HG03280 (cell line): ENCODE measurements around the gene ZNRD2.
A peak's percentile ranks its signal among the peaks of the same experiment; 100 is the strongest.

Experiments
- ATAC-seq: cut with Tn5 transposase; IDR thresholded peaks from one replicate; pipeline ENCODE4 v1.9.1; 2021; ENCODE audit warnings: mild to moderate bottlenecking, moderate library complexity; ENCODE audit not compliant: unreplicated experiment

The ZNRD2 gene

DNA sequence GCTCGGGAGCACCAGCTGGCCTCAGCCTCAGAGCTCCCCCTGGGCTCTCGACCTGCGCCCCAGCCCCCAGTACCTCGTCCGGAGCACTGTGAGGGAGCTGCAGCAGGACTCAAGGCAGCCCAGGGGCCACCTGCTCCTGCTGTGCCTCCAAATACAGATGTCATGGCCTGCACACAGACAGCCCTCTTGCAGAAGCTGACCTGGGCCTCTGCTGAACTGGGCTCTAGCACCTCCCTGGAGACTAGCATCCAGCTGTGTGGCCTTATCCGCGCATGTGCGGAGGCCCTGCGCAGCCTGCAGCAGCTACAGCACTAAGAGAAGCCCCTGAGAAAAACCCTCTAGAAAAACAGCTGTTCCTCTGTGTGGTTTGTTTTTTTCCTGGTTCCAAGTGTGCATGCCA is 1.1 kb downstream of the ZNRD2 start:
- no peak for ATAC-seq

DNA sequence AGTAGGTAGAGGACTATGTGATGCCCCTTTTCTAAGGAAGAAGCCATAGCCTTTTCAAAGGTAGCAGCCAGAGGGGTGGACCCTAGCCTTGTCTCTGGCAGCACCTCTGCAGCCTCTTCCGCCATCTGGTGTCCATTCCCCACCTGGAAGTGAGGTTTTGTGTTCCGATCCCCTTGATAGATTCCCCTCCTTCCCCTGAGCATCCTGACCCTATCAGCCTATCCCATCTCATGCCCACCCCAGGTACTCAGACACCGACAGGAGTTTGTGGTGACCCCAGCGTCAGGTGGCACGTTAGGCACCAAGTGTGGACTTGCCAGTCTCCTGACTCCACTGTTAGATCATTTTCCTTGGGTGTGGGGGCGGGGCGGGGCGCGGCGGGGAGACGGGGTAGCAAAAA is 1.7 kb downstream of the ZNRD2 start:
- no peak for ATAC-seq

- no peak for ATAC-seq
Measured at GRCh38 chr11:65572356-65573051, 2.2 kb downstream of the ZNRD2 start, which contains the start of gene FAM89B. FAM89B (plus strand) TSS chr11:65572538; CDS start chr11:65572670, 132 bp downstream.

- no peak for ATAC-seq
Measured at GRCh38 chr11:65573391-65574079, 3.3 kb downstream of the ZNRD2 start.

GRCh38 chr11:65574109-65574810 is 4.0 kb downstream of the ZNRD2 start:
- ATAC-seq = peak; percentile 34

DNA sequence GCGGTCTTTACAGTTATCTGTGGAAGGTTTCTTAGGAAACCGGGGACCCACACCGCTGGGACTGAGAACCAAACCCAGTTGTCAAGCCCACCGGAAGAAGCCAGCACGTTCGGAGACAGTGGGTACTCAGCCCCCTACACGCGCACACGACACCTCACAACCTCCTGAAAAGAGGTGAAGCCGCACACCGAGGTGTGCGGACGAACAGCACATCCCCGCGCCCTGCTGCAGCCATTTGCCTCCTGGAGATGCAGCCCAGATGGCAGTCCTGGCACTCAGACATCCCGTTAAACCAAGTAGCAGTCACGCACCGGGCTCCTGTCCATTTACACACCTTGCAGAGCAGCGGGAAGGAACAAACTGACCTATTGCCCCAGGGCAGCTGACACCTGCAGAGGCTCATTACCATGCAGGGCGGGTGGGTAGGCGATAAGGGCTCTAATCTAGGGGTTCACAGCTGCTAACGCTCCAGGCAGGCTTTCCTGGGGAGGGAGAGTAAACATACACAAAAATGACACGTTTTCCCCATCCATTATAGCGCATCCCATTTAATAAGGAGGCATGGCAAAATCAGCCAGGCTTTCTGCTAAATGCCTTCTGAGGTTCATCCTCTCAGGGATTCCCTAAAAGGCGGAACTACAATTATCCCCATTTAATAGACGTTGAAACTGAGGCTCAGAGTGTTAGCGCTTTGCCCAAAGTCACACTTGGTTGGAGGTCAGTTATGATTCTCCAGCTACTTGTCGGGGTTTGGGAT is 4.7 kb downstream of the ZNRD2 start:
- no peak for ATAC-seq

- peak; percentile 26 for ATAC-seq
Measured at GRCh38 chr11:65575568-65576231, 5.4 kb downstream of the ZNRD2 start, which contains the start of gene EHBP1L1. EHBP1L1 (plus strand) TSS chr11:65576053; CDS start chr11:65576303, 250 bp downstream.

DNA sequence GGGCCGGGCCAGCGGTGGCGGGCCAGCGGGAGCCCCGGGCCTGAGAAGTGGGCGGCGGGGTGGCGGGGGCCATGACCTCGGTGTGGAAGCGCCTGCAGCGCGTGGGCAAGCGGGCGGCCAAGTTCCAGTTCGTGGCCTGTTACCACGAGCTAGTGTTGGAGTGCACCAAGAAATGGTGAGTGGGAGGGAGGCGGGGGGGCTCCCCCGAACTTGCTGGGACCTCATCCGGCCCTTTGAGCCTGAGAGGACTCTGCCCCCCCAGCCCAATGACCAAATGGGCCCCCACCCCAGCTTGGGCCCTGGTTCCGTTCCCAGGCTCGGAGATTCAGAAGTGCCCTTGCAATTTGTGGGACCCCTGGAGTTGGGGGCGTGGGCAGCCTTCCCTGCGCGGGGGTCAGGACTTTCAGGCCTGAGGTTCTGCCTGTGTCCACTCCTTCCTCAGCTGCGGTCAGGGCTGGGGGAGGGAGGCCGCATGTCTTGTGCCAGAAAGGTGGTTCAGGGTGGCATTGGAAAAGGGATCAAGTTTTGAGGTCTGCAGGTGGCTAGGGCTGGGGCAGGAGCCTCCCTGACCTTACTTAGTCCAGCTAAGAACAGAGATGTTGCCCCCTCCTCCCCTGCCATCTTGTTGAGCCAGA is 6.1 kb downstream of the ZNRD2 start:
- peak; percentile 5 for ATAC-seq

DNA sequence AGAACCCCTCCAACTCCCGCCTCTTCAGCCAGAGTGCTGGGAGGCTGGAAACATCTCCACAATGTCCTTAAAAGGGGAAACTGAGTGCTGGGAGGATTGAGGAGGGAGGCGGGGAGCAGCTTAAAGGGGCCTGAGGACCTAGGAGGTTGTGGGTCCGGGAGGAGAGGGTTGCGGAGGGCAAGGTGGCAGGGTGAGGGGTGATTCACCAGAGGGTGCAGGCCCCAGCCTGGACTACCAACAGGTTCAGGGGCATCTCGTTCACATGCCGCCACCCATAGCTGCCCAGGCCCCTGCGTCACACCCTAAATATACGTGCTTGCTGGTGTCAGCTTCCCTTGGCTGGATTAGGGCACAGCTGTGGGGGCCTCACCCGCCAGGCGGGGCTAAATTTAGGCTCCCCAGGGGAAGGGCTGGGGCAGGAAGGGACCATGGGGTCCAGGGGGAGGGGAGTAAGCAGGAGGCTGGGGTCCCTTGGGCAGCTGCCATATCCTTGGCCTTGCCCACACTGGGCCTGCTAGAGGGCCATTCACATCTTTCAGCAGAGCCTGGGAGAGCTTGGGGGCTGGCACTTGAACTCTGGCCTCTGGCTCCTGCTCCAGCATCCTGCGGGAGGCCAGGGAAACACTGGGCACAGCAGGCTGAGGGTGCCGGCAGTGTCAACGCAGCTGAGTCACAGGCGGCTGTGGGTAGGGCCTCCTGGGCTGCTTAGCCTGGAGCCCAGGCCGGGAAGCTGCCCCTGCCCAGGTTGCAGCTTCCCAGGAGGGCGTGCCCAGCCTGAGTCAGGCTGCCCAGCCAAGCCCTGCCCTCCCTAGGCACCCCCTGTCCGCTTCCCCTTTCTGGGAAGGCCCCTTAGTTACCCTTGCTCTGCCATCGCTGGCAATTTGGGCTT is 6.8 kb downstream of the ZNRD2 start:
- no peak for ATAC-seq

- no peak for ATAC-seq
Measured at GRCh38 chr11:65577756-65578109, 7.5 kb downstream of the ZNRD2 start.

- no peak for ATAC-seq
Measured at GRCh38 chr11:65578134-65578533, 7.9 kb downstream of the ZNRD2 start.

DNA sequence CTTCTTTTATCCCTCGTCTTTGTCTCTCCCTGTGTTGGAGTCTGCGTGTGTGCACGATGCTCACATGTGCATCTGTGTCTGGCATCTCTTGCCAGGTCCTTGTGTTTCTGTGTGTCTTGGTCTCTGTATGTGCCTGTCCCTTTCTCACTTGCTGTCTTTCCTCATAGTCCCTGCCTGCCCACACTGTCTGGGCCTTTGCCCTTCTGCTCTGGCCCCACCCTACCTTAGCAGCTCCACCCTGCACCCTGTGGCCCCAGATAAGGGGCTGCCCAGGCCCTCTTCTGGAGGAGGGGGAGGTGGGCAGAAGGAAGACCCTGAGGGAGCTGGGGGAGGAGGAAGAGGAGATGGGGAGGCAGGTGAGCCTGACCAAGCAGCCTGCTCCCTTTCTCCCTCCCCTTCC is 8.4 kb downstream of the ZNRD2 start:
- ATAC-seq = no peak

DNA sequence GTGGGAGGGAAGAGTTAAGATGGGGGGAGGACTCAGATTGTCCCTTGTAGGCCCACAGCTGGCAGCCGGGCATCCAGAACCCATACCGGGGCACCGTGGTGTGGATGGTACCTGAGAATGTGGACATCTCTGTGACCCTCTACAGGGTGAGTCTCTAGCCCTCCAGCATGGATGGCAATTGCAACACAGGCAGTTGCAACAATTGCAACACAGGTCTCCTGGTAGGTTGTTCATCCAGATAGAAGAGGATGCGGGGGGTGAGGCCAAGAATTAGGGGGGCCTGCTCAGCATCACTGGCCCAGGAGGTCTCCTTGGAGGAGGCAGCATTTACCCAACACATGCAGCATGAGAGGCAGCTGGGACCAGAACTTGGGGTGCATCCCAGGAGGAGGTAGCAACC is 9.0 kb downstream of the ZNRD2 start:
- no peak for ATAC-seq

DNA sequence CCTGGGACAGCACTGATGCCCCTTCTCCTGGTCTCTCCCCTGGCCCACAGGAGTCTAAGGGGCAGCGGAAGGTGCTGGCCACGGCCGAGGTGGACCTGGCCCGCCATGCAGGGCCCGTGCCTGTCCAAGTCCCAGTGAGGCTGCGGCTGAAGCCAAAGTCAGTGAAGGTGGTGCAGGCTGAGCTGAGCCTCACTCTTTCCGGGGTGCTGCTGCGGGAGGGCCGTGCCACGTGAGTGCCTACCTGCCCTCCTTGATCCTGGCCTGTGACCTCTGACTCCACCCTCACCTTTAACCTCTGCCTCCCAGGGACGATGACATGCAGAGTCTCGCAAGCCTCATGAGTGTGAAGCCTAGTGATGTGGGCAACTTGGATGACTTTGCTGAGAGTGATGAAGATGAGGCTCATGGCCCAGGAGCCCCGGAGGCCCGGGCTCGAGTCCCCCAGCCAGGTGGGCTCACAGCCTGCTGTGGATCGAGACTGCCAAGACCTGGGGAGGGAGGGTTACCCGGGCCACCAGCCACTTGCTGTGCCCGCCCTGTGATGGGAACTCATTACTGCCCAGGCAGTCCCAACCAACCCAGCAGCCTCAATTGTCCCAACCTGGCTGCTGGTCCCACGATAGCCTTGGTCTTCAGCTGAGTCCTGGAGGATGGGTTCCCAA is 9.9 kb downstream of the ZNRD2 start:
- no peak for ATAC-seq

DNA sequence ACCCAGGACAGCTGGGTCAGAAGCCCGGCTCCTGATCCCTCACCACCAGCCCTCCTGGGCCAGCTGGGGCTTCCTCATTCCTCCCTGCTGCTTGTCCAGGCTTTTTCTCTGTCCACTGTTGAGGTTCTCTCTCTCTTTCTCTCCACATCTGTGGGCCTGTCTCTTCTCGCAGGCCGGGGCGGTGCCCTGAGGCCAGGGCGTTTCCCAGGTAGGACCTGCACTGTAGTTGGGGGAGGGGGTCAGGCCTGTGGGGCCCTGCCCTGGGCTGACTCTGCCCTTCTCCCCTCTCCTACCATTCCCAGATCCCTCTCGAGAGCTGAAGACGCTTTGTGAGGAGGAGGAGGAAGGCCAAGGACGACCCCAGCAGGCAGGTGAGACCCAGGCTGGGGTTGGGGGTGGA is 10.5 kb downstream of the ZNRD2 start:
- no peak for ATAC-seq

DNA sequence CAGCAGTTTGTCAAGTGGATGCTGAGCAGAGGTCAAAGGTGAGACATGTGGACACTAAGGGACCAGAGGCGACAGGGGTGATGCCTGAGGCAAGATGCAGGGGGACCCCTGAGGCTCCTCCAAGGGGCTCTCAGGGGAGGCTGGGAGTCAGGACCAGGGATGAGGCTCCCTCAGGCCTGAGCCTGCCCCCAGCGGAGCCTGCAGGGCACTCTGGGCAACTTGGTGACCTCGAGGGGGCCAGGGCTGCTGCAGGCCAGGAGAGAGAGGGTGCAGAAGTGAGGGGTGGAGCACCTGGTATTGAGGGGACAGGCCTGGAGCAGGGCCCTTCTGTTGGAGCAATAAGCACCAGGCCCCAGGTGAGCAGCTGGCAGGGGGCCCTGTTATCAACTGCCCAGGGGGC is 11.7 kb downstream of the ZNRD2 start:
- ATAC-seq = no peak

DNA sequence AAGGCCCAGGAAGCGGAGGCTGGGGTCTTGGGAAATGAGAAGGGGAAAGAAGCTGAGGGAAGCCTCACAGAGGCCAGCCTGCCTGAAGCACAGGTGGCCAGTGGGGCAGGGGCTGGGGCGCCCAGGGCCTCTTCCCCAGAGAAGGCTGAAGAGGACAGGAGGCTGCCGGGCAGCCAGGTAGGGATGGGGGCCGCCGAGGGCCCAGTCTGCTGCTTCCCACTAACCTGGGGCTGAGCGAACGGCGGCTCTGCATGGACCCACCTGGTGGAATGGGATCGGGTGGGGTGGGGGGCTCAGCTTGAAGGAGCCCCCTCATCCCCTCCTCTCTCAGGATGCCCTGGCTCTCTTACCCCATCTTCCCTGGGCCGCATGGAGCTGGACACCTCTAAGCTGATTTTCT is 13.3 kb downstream of the ZNRD2 start:
- no peak for ATAC-seq

DNA sequence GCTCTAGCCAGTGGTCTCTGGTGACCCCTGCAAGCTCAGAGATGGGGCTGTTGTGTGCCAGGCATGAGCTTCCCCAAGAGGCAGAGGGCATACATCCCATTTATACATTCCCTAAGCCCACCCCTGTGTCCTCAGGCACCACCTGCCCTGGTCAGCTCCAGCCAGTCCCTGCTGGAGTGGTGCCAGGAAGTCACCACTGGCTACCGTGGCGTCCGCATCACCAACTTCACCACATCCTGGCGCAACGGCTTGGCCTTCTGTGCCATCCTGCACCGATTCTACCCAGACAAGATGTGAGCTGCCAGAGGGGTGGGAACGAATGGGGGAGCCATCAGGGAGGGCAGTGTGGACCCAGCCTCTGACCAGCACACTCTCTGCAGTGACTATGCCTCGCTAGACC is 13.8 kb downstream of the ZNRD2 start:
- ATAC-seq = no peak

DNA sequence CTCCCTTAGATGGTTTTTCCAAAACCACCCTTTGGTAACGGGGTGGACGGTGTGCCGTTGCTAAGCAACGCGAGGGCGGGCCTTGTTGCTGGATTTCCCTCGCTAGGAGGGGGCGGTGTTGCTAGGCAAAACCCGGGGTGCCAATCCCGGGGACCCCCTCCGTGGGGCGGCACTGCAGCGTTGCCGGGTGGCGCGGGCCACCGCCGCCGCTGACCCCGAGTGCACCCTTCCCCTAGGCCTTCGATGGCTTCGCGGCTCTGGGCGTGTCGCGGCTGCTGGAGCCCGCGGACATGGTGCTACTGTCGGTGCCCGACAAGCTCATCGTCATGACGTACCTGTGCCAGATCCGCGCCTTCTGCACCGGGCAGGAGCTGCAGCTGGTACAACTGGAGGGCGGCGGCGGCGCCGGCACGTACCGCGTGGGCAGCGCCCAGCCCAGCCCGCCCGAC is 14.5 kb downstream of the ZNRD2 start:
- no peak for ATAC-seq
